Ovary (tissue), 3 donors: ENCODE measurements around the gene ERGIC2.

Experiments
- CTCF ChIP-seq, 3 donors: fragments of 450-650 bp in 2 of 3; fragments of 200-600 bp in 1 of 3; IDR thresholded peaks; one replicate each; pipeline versions ENCODE4 v1.5.1 to v1.8.0; 2016 to 2022; ENCODE audit warnings: antibody characterized with exemption in 3 of 3, mild to moderate bottlenecking in 1 of 3
- POLR2A ChIP-seq: fragments of 450-650 bp; IDR thresholded peaks from one replicate; pipeline ENCODE4 v1.6.1; 2017; ENCODE audit warnings: antibody characterized with exemption, mild to moderate bottlenecking, moderate library complexity
- donor health status: DM: no; HTN: no; CAD: no.

GRCh38 chr12:29414368-29414767 lies 33.4 kb upstream of the ERGIC2 start:
- TF ChIP-seq POLR2A (no peak), CTCF (IDR thresholded peaks at IDR 0.05) (no peak)
